A549 (cell line): ENCODE measurements around the gene TMEM198. TPM values are rescaled to one million over a fixed set of nuclear protein-coding genes. Genes with fewer than 3 reads are reported as not detected.

ENCODE experiments used
- ATAC-seq, 2 experiments: fragments of 200-7000 bp in 1 of 2; fragments of >200 bp in 1 of 2; cut with Nextera tagmentation in 1 of 2; cut with Tn5 transposase in 1 of 2; 3 replicates each; pipeline versions ENCODE4 v1.8.0 to v1.9.1; 2018 to 2020; ENCODE audit warnings: mild to moderate bottlenecking in 1 of 2, moderate library complexity in 1 of 2
- CTCF ChIA-PET: fragments of 300-600 bp; sonication (Branson Sonifier 250); formaldehyde crosslinking; extraction: SDS; loops from one replicate; lab custom pipeline; 2021; ENCODE audit warnings: antibody characterized with exemption, inconsistent platforms; lab: Yijun Ruan, JAX
- POLR2A ChIA-PET: fragments of 350-600 bp; formaldehyde crosslinking; extraction: SDS; loops from one replicate; lab custom pipeline; 2021; ENCODE audit warnings: antibody characterized with exemption, inconsistent platforms; lab: Yijun Ruan, JAX
- DNase-seq, 2 experiments: peaks; one replicate each; pipeline versions ENCODE4 v3.0.0 to v3.0.0-alpha.2; 2011 to 2016; ENCODE audit warnings: low read depth in 1 of 2, low spot score in 1 of 2
- FAIRE-seq: peaks from 2 replicates; lab custom pipeline; 2011; peaks lifted over from hg19 to GRCh38; lab: Jason Lieb, UNC
- H3K27ac ChIP-seq, 2 experiments: fragments of >200 bp; sonication (Bioruptor Twin); formaldehyde crosslinking; 3 replicates each; pipeline ENCODE4 v1.5.1; 2016 to 2017
- H3K4me1 ChIP-seq: fragments of >200 bp; sonication (Bioruptor Twin); formaldehyde crosslinking; 3 replicates; pipeline ENCODE4 v1.6.1; 2016
- H3K4me2 ChIP-seq: fragments of >200 bp; sonication (Bioruptor Twin); formaldehyde crosslinking; 3 replicates; pipeline ENCODE4 v1.6.1; 2016
- H3K4me3 ChIP-seq: fragments of >200 bp; sonication (Bioruptor Twin); formaldehyde crosslinking; 3 replicates; pipeline ENCODE4 v1.5.1; 2016
- H3K9me3 ChIP-seq: fragments of >200 bp; sonication (Bioruptor Twin); formaldehyde crosslinking; 3 replicates; pipeline ENCODE4 v1.6.1; 2016
- CBX2 ChIP-seq: fragments of 200-600 bp; sonication (generic); IDR thresholded peaks from 2 replicates; pipeline ENCODE4 v1.6.1; 2016; ENCODE audit warnings: low read depth, mild to moderate bottlenecking, borderline replicate concordance
- CBX8 ChIP-seq: fragments of 200-600 bp; sonication (generic); IDR thresholded peaks from 2 replicates; pipeline ENCODE4 v1.6.1; 2016
- E2F6 ChIP-seq: IDR thresholded peaks from 2 replicates; pipeline ENCODE4 v1.6.1; 2012; ENCODE audit warnings: low read depth, borderline replicate concordance
- FOSL2 ChIP-seq, 2 experiments: fragments of 450-650 bp in 1 of 2; fragments of >200 bp in 1 of 2; sonication (Bioruptor Twin) in 1 of 2; formaldehyde crosslinking; IDR thresholded peaks; 2 replicates each; pipeline versions ENCODE4 v1.5.0 to v1.6.1; 2016 to 2020; ENCODE audit warnings: mild to moderate bottlenecking in 1 of 2, moderate library complexity in 1 of 2
- FOXS1 ChIP-seq: fragments of 250-450 bp; sonication (Bioruptor Pico); IDR thresholded peaks from 2 replicates; pipeline ENCODE4 v1.5.0; 2020; ENCODE audit warnings: mild to moderate bottlenecking, moderate library complexity
- PHF8 ChIP-seq: fragments of 200-600 bp; sonication (generic); IDR thresholded peaks from 2 replicates; pipeline ENCODE4 v1.6.1; 2016; ENCODE audit warnings: low read depth, mild to moderate bottlenecking, antibody characterized with exemption, moderate library complexity, borderline replicate concordance
- POLR2A ChIP-seq: IDR thresholded peaks from 2 replicates; pipeline ENCODE4 v1.6.1; 2012; ENCODE audit warnings: mild to moderate bottlenecking, low read length
- RNF2 ChIP-seq: fragments of 200-600 bp; sonication (generic); IDR thresholded peaks from 2 replicates; pipeline ENCODE4 v1.6.1; 2016; ENCODE audit warnings: low read depth, mild to moderate bottlenecking, antibody characterized with exemption, moderate library complexity, borderline replicate concordance
- WGBS: methylation state at CpG from one replicate; pipeline ENCODE4 v1.1.6; 2017; ENCODE audit errors: missing lambda C conversion rate; 5-methylcytosine and 5-hydroxymethylcytosine counted together
- polyA plus RNA-seq, 4 experiments: library from polyadenylated mRNA; depleted of rRNA in 3 of 4; stranded (reverse); fragments of >200 nt; fragmentation: RNase III in 1 of 4; extraction: RNeasy Plus Mini Kit Qiagen cat#74134 plus additional on column Dnase treatment in 1 of 4; gene quantifications; 2 replicates in 3 of 4; 3 replicates in 1 of 4; pipeline ENCODE4 v1.2.3, GENCODE V29; 2011 to 2017
- TF ChIP-seq, protein P1 (sequence below): fragments of >200 bp; sonication (Bioruptor Twin); formaldehyde crosslinking; IDR thresholded peaks from 3 replicates; pipeline ENCODE4 v1.6.1; 2016

Gene TMEM198
- polyA plus RNA-seq, 2 of the 4 experiments (the other 2 are of a cell fraction), result 0.31 to 0.37 TPM

DNA sequence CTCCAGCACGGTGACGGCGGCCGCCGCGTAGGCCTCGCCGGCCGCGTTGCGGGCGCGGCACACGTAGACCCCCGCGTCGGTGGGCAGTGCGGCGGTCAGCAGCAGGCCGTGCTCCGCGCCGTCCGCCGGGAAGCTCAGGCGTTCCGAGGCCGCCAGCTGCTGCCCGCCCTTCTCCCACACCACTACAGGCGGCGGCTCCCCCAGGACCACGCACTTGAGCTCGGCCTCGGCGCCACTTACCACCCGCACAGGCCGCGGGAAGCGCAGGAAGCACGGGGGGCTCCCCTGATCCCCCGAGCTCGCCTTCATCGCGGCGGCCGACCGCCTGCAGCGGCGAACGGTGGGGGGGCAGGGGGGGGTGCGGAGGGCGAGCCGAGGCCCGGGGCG, 27.1 kb downstream of the TMEM198 start:
- peak; percentile 20 to 47; a peak in 5 of 6 replicates for ATAC-seq
- H3K4me2 ChIP-seq, result peak overlapping the region; percentile 72
- ChIA-PET POLR2A (interaction anchor here (0.7 to 2.5 kb wide), 5 partner anchors 10 to 72 kb away, joined by 3 to 19 read pairs (median 4); partner anchors contain the start of genes GMPPA and STK11IP), CTCF (interaction anchor here (0.7 to 7.5 kb wide), 12 partner anchors 9 to 118 kb away, joined by 3 to 50 read pairs (median 4); no protein-coding TSS in a partner anchor)
- H3K4me1 ChIP-seq, result peaks cover 14% of the 10 kb centered on the region
- FAIRE-seq, result no peak
- no CpG with 5 or more reads among the region's 55 CpGs for WGBS
- peak overlapping the region; percentile 82 to 95 for H3K27ac ChIP-seq
- no peak for TF ChIP-seq CBX2
- 0 out of 2 replicates have a peak, but pooled peaks have one; percentile 17 for TF ChIP-seq PHF8
- TF ChIP-seq, all 56 proteins: peak for 1
- peak overlapping the region; percentile 92 for H3K4me3 ChIP-seq
- DNase-seq, result no peak
- H3K9me3 ChIP-seq, result no peaks in the 10 kb centered on the region

DNA sequence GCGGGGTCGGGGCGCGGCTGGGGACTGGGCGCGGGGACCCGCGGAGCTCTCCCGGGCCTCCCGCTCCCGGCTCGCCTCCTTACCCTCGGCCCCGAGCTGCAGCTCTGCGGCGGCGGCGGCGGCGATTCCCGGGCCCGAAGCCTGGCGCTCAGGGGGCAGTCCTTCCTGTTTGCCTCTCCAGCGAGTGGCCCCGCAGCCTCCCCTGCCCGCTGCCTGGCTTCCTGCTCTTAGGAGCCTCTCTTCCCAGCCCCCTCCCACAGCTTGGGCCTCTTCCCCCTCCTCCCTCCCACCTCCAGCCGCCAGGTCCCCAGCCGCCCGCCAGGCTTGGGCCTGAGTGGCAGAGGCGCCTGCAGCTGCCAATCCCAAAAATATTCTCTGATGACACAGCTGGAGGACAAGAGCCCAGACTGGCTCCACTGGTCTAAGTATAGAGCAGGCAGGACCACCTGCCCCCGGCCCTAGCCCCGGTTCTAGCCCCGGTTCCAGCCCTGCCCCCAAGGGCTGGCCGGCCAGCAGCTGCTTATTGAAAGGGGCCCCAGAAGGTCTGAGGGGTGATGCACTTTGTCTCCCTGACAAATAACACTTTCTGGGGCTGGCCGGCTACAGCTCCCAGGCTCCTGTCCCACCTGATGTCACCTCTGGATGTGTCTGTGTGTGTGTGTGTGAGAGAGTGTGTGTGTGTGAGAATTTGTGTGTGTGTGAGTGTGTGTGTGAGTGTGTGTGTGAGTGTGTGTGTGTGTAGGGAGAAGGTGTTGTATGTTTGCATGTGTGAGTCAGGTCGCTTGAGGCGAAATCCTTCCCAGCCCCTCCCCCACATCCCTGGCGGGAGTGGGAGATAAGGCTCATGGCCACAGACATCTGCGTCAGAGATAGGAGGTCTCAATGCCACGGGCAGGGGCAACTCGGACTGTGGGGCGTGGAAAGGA, 27.7 kb downstream of the TMEM198 start, which contains the start of gene OBSL1:
Gene OBSL1 (minus strand): TSS at position 229 of the 926 bp plus-strand sequence. CDS start 307 bp downstream, outside the sequence.
- ChIA-PET CTCF (interaction anchor here (0.7 to 7.5 kb wide), 12 partner anchors 9 to 118 kb away, joined by 3 to 50 read pairs (median 4); no protein-coding TSS in a partner anchor), POLR2A (interaction anchor here (0.7 to 2.5 kb wide), 5 partner anchors 10 to 73 kb away, joined by 3 to 19 read pairs (median 4); partner anchors contain the start of genes GMPPA and STK11IP)
- Histone ChIP-seq H3K4me1 (peaks cover 14% of the 10 kb centered on the region), H3K4me2 (peak within 1 kb of the TSS; percentile 72), H3K27ac (peak within 1 kb of the TSS; percentile 82 to 95), H3K4me3 (peak within 1 kb of the TSS; percentile 92), H3K9me3 (no peaks in the 10 kb centered on the region)
- FAIRE-seq (no peak), ATAC-seq (peak; percentile 55 to 80), DNase-seq (peak; percentile 52 to 71)
- WGBS, result 24% methylated on average over 25 of the region's 42 CpGs
- TF ChIP-seq FOSL2 (IDR thresholded peaks at IDR 0.05) (no peak), FOSL2 (CRISPR knock-in tag; IDR thresholded peaks at IDR 0.05) (peak; percentile 53), POLR2A (peak; percentile 43)
- TF ChIP-seq, protein P1, sequence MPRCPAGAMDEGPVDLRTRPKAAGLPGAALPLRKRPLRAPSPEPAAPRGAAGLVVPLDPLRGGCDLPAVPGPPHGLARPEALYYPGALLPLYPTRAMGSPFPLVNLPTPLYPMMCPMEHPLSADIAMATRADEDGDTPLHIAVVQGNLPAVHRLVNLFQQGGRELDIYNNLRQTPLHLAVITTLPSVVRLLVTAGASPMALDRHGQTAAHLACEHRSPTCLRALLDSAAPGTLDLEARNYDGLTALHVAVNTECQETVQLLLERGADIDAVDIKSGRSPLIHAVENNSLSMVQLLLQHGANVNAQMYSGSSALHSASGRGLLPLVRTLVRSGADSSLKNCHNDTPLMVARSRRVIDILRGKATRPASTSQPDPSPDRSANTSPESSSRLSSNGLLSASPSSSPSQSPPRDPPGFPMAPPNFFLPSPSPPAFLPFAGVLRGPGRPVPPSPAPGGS, result no peak

- FAIRE-seq (no peak), ATAC-seq (peak in 1 of 2 experiments; percentile 2; a peak in 2 of 6 replicates), DNase-seq (no peak)
- no peak for TF ChIP-seq FOXS1
- TF ChIP-seq E2F6, result no peak
- no peak for TF ChIP-seq CBX8
- no peak for TF ChIP-seq RNF2
- Histone ChIP-seq H3K4me2 (peak within 1 kb of the TSS; percentile 72), H3K4me3 (peak within 1 kb of the TSS; percentile 92), H3K4me1 (peaks cover 14% of the 10 kb centered on the region), H3K27ac (peak within 1 kb of the TSS; percentile 82 to 95), H3K9me3 (no peaks in the 10 kb centered on the region)
- 92% methylated on average over 13 of the region's 13 CpGs for WGBS
- ChIA-PET POLR2A (interaction anchor here (2.5 kb wide), 1 partner anchor 25 kb away, joined by 19 read pairs; the partner anchor contains the start of gene STK11IP), CTCF (interaction anchor here (0.6 to 7.5 kb wide), 4 partner anchors 12 to 414 kb away, joined by 3 to 50 read pairs (median 6); no protein-coding TSS in a partner anchor)
Measured at GRCh38 chr2:219572237-219573001, 28.6 kb downstream of the TMEM198 start, which contains the start of gene INHA. TSS of gene INHA (plus strand) at chr2:219572310. CDS start at chr2:219572375, 65 bp downstream.

DNA sequence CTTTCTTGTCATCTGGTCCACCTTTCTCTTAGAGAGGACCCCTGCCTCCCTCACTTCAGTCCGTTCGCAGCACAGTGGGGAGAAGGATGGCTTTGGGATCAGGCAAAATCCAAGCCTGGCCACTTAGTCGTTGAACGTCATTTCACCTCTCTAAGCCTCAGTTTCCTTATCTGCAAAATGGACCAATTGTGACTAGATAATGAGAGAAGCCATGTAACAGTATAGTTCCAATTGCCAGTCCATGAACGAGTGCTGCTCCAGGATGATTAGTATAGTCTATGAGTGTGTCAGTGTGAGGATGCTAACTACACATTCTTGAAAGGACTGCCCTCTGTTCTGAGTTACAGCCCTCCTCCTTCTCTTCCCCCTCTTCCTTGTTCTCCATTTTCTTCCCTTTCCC, 29.3 kb downstream of the TMEM198 start:
- no peak for ATAC-seq
- TF ChIP-seq E2F6, result no peak
- TF ChIP-seq, all 56 proteins: peak for 0
- CTCF ChIA-PET, result interaction anchor here (7.5 kb wide), 1 partner anchor 13 kb away, joined by 50 read pairs; no protein-coding TSS in a partner anchor
- Histone ChIP-seq H3K4me2 (no peak overlapping the region), H3K27ac (no peak overlapping the region), H3K4me1 (peaks cover 14% of the 10 kb centered on the region), H3K9me3 (no peaks in the 10 kb centered on the region), H3K4me3 (no peak overlapping the region)
- 79% methylated on average over 5 of the region's 5 CpGs for WGBS
- FAIRE-seq (no peak), DNase-seq (no peak)
- POLR2A ChIA-PET, result interaction anchor here (0.7 kb wide), 1 partner anchor 25 kb away, joined by 3 read pairs; the partner anchor contains the start of gene STK11IP
